Measurements from ENCODE around the gene MTHFD1.

MTHFD1 gene

DNA sequence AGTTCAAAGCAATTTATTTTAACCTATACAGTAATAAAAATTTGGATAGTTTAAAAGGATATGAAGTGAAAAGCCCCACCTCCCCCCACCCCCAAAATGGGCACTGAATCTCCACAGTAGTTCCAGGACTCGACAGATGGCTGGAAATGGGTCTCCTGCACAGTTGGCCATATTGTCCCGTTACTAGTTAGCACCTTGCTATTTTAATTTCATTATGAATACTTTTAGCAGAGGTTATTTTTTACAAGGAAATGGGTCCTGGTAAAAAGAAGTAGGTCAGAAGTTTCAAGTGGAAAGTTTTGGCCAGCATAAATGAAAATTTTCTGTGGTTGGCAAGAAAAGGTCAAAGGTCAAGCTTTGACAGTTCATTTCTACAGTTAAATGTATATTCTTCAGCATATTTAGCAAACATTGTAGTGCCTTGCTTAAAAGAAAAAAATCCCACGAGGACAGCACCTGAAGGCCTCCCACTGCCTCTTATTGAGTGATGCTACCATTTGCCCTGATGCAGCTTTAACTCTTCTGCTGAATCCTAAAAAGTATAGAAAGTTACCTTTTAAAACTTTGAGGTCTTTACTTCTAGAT is 28.3 kb downstream of the MTHFD1 start:
- no peak for DNase-seq (ENCODE audit: low spot score)

GRCh38 chr14:64417055-64417770 is 29.1 kb downstream of the MTHFD1 start:
- in situ Hi-C loops (cut with MboI; ENCODE audit: low sequenced_read_pairs, unreplicated experiment): no loop called here
- DNase-seq (ENCODE audit: low spot score): no peak

More for the DNA sequence above, 28.3 kb downstream of the MTHFD1 start:
- in situ Hi-C loops (cut with MboI; ENCODE audit: low sequenced_read_pairs, unreplicated experiment): no loop called here
- TF ChIP-seq, protein P1, sequence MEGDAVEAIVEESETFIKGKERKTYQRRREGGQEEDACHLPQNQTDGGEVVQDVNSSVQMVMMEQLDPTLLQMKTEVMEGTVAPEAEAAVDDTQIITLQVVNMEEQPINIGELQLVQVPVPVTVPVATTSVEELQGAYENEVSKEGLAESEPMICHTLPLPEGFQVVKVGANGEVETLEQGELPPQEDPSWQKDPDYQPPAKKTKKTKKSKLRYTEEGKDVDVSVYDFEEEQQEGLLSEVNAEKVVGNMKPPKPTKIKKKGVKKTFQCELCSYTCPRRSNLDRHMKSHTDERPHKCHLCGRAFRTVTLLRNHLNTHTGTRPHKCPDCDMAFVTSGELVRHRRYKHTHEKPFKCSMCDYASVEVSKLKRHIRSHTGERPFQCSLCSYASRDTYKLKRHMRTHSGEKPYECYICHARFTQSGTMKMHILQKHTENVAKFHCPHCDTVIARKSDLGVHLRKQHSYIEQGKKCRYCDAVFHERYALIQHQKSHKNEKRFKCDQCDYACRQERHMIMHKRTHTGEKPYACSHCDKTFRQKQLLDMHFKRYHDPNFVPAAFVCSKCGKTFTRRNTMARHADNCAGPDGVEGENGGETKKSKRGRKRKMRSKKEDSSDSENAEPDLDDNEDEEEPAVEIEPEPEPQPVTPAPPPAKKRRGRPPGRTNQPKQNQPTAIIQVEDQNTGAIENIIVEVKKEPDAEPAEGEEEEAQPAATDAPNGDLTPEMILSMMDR (IDR thresholded peaks at IDR 0.05; ENCODE audit: borderline replicate concordance, control extremely low read depth, extremely low read depth, insufficient read depth, missing control alignments): no peak

GRCh38 chr14:64417771-64418125 is 29.6 kb downstream of the MTHFD1 start:
- TF ChIP-seq, protein P1 (IDR thresholded peaks at IDR 0.05; ENCODE audit: borderline replicate concordance, control extremely low read depth, extremely low read depth, insufficient read depth, missing control alignments): no peak
- no peak for DNase-seq (ENCODE audit: low spot score)
- in situ Hi-C loops (cut with MboI; ENCODE audit: low sequenced_read_pairs, unreplicated experiment): no loop called here

More at GRCh38 chr14:64417055-64417770, 29.1 kb downstream of the MTHFD1 start:
- TF ChIP-seq, protein P1 (IDR thresholded peaks at IDR 0.05; ENCODE audit: borderline replicate concordance, control extremely low read depth, extremely low read depth, insufficient read depth, missing control alignments): no peak

DNA sequence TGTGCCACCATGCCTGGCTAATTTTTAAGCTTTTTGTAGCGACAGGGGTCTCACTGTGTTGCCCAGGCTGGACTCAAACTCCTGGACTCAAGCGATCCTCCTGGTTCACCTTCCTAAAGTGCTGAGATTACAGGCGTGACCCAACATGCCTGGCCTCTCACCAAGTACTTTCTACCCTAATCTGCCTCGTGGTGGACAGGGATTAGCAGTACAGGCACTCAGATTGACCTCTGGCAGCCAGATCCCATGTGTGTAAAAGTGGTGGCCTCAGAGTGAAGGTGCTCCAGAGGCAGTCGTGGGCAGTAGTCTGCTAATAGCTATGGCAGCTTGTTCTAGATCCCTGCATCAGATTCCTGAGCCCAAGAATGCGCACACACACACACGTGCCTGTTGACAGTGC is 30.9 kb downstream of the MTHFD1 start:
- DNase-seq (ENCODE audit: low spot score): no peak
- TF ChIP-seq, protein P1 (IDR thresholded peaks at IDR 0.05; ENCODE audit: borderline replicate concordance, control extremely low read depth, extremely low read depth, insufficient read depth, missing control alignments): no peak
- in situ Hi-C loops (cut with MboI; ENCODE audit: low sequenced_read_pairs, unreplicated experiment): no loop called here

DNA sequence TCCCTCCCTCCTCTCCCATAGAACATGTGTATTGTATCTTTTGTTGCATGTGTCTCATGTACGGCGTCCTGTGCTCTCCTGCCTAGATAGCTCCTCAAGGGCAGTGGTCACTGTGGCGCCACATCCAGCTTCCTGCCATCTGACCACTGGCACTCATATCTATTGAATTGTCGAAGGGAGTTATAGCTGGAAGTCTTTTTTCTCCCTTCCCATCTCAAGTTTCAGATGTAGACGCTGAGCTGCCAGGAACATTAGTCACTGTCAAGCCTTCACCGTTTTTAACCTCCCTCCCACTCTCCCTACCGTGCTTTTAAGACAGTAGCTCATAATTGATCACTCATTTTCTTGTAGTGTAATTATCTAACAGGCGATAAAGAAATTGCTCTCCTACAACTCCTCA is 33.0 kb downstream of the MTHFD1 start:
- in situ Hi-C loops (cut with MboI; ENCODE audit: low sequenced_read_pairs, unreplicated experiment): no loop called here
- DNase-seq (ENCODE audit: low spot score): no peak
- TF ChIP-seq, protein P1 (IDR thresholded peaks at IDR 0.05; ENCODE audit: borderline replicate concordance, control extremely low read depth, extremely low read depth, insufficient read depth, missing control alignments): no peak

DNA sequence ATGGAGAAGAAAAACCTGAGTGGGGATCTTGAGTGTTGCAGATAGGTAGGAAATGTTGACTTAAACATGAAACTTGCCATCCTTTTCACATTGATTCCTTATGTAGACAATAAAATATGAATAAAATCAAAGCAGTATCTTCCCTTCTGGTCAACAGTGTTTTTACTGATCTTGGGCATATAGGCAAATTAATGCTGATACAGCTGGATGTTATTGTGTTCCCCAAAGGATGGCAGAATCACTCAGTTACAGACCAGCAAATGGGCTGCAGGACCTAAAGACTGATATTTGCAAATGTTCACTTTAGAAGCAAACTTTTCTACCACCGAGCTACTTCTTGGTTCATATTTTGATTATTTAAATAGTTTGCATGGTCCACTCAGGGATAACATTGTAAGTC is 33.9 kb downstream of the MTHFD1 start:
- DNase-seq (ENCODE audit: low spot score): no peak
- in situ Hi-C loops (cut with MboI; ENCODE audit: low sequenced_read_pairs, unreplicated experiment): no loop called here
- TF ChIP-seq, protein P1 (IDR thresholded peaks at IDR 0.05; ENCODE audit: borderline replicate concordance, control extremely low read depth, extremely low read depth, insufficient read depth, missing control alignments): no peak
